HG03575 (cell line): ENCODE results near the gene ANKRD11.
"Not testable (repeated sequence)": the region's sequence is repeated elsewhere in the genome, so short reads cannot be mapped to it uniquely, and the experiment has no call there.

Experiments
- ATAC-seq: cut with Tn5 transposase; IDR thresholded peaks from one replicate; pipeline ENCODE4 v1.9.1; 2021; ENCODE audit not compliant: unreplicated experiment, insufficient number of reproducible peaks, low FRiP score; ENCODE audit errors: extremely low read depth

The ANKRD11 gene

DNA sequence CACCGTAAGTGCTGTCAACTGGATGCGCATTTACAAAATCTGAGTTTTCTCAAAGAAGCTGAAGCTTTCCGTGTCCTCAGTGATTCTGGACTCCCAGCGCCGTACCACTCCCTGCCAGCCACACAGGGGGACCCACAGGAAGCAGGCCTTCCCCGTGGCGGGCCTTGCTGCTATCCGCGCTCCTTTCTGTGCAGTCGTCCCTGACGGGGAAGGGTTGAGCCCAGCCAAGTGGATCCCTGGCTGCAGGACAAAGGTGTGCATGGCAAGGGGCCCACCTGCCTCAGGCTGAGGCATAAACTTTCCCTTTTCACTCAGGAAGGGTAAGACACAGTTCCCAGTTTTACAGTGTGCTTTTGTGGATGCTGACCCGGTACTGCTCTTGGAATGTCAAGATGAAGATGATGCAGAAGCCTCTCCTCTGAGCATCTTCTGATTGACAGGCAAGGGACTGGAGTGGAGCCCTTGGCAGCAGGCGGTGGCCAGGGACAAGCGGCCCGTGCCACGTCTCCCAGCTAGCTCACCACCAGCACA is 93.0 kb downstream of the ANKRD11 start:
- ATAC-seq = no peak

DNA sequence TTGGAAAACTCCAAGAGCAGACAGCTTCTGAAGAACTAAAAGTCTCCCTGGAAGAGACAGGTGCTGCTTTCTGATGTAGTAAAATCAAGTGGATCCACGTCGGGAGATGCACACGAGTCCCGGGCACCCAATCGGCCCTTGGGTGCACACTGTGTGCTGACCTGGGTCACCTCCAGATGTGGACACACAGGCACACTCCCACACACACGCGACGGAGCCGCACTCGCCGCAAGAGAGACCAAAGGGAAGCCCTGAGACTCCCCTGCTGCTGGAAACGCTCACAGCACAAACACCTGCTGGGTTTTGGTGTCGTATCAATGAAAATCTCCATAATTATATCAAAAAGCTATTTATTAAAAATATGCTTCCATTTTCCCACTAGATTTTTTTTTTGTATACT is 94.2 kb downstream of the ANKRD11 start:
- ATAC-seq = no peak

DNA sequence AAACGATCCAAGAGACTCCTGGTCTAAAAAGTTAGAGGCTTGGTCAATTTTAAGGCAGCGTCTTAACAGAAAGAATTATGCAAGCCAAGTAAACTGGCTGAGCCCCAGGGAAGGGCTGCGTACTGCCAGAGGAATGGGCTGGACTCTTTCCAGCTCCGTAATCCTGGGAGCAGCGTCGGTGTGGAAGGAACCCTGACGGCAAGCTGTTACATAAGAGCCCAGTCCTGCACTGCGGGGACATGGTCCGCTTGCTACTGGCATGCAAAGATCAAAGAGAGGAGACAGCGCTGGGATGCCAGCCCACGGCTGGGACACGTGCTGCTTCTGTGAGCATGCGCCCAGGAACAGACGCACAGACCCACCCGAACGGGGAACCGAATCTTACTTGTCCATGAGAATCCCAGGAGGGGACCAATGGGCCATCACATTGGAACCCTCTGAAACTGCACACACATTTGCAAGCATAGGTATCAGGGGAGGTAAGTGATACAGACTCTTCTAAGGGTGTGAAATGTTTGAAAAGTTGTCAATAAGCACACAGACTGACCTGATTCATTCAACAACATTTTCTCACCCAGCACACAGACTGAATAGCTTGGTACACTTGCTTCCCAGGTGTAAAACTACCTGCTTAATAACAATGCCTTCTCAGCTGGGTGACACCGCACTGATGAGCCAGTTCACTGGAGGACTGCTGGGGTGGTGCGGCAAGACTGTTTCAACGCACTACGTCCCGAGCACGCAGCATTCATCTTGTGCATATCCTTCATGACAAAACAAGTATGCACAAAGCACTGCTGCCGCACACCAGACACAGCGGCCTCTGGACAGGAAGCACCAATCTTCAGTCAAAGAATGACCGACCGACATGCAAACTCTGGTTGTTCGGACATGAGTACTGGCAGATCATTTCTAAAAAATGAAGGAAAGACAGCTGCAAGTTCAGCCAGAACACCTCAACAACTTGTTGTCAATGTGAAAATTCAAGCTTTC is 94.9 kb downstream of the ANKRD11 start:
- no peak for ATAC-seq

DNA sequence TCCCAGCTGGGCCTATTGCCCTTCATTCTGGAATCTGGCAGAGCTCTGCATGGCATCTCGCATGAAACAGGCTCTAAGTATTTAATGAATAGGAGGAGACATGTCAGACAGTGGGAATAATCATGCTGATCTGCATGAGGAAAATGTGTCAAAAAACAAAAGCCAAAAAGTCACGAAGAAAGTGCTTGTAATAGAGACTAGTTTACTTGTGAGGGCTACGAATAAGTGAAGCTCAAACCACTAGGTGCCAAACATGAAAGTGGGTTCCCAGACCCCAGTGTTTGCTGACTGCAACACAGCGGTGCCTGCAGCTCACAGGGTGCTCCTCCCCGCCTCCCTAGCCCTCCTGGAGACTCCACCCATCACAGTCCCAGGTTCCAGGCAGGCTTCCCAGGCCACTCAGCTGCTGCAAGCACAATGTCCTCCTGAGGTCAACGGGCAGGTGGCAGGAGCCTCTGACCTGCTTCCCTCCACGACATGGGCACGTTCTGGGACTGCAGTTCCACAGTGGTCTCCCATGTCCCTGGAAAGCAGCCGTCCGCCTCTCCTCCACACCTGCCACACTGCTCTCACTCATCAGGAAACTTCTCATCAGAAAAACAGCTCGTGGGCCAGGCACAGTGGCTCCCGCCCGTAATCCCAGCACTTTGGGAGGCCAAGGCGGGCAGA is 96.5 kb downstream of the ANKRD11 start:
- no peak for ATAC-seq

DNA sequence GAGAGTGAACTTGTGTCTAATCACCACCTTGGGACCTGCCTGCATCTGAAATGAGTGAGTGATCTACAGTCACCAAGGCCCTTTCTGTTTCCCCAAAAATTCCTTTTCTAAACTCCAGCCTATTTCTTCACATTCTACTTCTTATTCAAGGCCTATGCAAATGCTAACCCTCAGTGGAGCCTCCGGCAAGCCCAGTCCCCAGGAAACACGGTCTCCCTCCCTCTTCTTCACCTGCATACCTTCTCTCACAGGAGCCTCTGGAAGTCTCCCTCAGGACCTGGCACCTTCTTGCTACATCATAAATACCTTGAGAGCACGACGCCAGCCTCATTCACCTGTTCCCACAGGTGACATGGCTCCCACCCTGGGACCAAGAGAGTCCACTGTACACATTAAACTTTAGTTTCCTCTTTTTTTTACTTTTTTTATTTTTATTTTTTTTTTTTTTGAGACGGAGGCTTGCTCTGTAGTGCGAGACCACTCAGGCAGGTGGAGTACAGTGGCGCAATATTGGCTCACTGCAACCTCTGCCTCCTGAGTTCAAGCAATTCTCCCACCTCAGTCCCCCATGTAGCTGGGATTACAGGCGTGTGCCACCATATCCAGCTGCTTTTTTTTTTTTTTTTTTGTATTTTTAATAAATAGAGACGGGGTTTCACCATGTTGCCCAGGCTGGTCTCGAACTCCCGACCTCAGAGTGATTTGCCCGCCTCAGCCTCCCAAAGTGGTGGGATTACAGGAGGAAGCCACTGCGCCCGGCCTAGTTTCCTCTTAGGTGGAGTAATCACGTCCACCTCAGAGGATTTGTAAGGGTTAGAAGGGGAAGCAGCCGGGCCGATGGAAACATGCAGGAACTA is 97.3 kb downstream of the ANKRD11 start:
- ATAC-seq = no peak

DNA sequence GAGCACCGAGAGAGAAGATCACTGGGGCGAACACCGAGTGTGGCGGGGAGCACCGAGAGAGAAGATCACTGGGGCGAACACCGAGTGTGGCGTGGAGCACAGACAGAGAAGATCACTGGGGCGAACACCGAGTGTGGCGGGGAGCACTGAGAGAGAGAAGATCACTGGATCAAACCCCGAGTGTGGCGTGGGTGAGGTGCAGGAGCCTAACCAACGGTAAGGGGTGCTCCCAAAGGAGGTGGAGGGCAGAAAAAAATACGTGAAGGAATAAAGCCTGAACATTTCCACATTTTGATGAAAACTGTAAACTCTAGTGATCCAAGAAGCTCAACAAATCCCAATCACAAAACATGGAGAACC is 100.2 kb downstream of the ANKRD11 start:
- not testable (repeated sequence) for ATAC-seq

DNA sequence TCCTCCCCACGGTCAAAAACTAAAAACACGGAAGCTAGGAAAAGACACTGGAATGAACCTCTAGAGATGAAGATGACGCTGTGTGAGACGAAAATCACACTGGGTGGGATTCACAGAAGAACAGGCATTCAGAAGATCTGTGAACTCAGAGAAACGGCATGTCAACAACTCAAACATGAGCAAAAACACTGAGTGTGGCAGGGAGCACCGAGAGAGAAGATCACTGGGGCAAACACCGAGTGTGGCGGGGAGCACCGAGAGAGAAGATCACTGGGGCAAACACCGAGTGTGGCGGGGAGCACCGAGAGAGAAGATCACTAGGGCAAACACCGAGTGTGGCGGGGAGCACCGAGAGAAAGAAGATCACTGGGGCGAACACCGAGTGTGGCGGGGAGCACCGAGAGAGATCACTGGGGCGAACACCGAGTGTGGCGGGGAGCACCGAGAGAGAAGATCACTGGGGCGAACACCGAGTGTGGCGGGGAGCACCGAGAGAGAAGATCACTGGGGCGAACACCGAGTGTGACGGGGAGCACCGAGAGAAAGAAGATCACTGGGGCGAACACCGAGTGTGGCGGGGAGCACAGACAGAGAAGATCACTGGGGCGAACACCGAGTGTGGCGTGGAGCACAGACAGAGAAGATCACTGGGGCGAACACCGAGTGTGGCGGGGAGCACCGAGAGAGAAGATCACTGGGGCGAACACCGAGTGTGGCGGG is 100.7 kb downstream of the ANKRD11 start:
- ATAC-seq = not testable (repeated sequence)

DNA sequence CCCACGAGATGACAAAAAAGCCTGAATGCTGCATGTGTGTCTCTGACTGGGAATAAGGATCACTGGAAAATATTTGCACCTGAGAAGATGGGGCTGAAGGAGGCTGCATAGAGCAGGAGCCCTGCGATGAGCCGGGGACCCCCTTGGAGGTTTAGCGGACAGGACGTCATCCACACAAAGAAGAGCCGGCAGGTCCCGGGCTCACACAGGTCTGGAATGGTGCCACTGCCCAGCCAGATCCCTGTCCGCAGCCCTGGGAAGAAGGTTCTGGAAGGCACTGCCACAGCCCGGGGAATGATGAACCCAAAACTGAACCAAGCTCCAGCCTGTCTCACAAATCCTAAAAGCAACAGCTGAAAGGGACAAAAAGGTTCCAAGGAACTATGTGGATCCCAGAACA is 101.8 kb downstream of the ANKRD11 start:
- no peak for ATAC-seq

DNA sequence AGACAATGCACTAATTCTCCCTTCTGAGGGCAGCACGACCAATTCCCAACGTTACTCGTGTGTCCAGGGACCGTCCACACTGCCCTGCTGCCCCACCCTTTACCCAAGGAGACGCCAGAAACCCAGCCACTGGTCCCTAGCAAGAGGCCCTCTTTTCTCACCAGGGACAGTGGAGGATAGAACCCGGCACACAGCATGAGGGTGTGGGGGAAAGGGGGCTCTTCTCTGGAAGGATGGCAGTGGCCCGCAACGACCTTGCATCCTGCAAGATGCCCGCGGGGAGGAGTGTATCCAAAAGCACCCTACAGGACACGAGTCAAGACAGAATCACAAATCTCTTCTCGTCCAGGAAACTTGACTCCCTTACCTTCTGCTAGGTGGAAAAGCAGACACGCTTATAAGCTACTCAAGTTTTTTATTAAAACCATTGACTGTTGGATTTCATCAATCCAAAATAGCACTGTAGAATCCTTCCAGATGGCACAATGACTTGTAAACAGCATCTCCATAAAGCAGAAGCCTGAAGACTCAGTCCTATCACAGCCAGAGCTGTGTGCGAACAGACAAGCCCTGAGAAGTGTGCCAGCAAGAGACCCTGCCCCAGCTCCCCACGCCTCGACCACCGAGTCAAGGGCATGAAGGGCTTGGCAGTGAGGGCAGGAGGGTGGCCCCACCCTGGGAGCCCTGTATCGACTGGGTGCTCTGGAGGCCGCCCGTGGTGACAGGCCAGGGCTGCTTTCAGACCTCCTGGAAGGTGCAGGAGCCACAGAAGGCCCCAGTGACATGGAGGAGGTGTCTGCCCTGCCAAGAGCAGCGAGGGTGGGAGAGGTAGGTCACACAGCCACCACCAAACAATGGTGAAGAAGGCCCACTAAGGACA is 103.8 kb downstream of the ANKRD11 start:
- no peak for ATAC-seq

DNA sequence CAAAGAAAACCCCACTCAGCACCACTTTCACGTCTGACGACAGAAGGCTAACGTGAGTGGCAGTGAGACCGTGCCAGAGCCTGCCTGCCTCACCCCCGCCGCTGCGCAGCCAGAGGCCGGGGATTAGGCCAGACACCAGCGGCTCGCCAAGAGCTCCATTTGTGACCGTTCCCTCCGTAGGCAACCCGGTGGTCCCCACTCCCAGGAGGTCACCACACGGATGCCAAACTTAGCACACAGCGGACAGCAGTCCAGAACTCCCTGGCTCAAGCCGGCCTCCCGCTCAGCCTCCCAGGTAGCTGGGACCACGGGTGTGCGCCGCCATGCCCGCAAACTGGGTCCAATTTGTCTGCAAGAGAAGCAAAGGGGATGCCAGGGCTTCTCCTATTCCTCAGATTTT is 104.6 kb downstream of the ANKRD11 start:
- ATAC-seq = no peak

DNA sequence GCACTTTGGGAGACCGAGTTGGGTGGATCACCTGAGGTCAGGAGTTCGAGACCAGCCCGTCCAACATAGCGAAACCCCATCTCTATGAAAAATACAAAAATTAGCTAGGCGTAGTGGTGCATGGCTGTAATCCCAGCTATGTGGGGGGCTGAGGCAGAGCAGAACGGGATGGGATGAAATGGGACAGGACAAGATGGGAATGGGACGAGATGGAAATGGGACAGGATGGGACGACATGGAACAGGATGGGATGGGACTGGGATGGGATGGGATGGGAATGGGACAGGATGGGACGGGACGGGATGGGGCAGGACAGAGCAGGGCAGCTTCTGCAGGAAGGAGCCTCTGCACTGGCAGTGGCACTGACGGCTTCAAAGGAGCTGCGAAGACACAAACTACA is 106.1 kb downstream of the ANKRD11 start:
- ATAC-seq = no peak

DNA sequence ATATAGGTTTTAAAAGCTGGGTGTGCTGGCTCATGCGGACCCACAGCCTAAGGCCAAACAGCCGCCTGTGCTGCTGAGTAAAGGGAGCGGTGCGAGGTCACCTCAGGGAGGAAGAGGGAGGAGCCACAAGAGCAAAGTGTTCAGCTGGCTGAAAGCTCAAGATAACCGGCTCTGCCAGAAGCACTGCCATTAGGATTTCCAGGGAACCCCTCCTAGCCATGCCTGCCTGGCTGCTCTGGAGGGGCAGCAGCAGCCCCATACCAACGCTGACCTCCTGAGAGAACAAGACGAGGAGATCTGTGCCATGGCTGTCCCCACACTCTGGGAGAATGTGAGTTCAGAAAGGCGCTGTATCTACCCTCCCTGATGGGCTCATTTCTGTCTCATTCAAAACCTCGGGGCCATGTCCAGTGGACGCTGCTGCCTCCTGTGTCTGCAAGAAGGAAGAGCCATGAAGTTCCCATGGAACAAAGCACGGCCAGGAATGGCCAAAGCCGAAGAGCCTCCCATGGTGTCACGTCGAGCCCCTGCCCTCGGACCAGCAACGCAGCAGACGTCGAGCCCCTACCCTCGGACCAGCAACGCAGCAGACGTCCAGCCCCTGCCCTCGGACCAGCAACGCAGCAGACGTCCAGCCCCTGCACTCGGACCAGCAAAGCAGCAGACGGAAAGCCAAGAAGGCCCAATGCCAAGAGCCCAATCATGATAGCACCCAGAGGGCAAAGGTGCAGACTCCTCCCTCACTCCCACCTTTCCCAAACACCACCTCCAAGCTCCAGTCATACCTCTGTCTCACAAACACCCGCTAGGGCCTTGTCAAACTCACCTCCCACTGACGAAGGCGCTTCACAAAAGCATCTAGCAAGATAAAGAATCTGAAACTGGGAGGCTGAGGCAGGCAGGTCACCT is 107.0 kb downstream of the ANKRD11 start:
- ATAC-seq = no peak

DNA sequence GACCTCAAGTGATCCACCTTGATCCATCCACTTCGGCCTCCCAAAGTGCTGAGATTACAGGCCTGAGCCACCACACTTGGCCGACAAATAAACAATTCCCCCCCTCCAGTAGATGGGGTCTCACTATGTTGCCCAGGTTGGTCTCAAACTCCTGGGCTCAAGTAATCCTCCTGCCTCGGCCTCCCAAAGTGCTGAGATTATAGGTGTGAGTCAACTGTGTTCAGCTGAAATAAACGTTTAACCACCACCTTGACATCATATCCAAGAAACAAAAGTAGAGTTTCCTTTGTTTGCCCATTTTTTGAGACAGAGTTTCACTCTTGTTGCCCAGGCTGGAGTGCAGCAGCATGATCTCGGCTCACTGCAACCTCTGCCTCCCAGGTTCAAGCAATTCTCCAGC is 107.8 kb downstream of the ANKRD11 start:
- not testable (repeated sequence) for ATAC-seq

DNA sequence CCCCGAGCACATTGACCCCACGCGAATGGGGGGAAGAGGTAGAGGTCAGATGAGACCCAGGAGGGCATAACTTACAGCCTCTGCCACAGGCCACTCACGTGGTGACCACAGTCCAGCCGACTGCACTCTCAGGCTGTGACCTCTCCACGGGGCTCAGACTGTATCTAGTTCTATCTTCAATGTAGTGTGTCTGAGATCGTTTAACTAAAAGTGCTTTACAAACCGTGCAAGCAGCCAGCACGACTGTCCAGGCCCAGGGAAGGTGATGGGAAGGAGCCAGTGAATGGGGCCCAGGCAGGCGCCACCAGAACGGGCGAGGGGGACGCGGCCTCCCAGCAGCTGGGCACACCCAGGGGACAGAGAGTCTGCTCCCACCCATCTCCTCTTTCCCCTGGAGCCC is 108.6 kb downstream of the ANKRD11 start:
- no peak for ATAC-seq

DNA sequence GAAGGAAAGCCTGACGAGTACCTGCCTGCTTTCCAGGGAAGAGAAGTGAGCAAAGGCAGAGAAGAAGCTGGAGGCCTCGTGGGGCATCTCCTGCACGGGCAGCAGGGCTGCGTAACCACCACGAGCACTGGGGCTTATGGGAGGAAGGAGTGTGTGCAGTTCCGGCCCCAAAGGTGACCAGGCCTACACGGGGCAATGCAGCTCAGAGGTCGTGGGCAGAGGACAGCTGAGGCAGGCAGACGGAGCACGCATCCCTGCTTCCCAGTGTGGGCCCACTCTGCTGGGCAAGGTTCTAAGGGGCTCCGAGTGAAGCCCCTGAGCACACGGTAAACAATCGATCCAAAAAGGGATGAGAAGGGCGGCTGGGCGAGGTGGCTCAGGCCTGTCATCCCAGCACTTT is 109.7 kb downstream of the ANKRD11 start:
- ATAC-seq = no peak

DNA sequence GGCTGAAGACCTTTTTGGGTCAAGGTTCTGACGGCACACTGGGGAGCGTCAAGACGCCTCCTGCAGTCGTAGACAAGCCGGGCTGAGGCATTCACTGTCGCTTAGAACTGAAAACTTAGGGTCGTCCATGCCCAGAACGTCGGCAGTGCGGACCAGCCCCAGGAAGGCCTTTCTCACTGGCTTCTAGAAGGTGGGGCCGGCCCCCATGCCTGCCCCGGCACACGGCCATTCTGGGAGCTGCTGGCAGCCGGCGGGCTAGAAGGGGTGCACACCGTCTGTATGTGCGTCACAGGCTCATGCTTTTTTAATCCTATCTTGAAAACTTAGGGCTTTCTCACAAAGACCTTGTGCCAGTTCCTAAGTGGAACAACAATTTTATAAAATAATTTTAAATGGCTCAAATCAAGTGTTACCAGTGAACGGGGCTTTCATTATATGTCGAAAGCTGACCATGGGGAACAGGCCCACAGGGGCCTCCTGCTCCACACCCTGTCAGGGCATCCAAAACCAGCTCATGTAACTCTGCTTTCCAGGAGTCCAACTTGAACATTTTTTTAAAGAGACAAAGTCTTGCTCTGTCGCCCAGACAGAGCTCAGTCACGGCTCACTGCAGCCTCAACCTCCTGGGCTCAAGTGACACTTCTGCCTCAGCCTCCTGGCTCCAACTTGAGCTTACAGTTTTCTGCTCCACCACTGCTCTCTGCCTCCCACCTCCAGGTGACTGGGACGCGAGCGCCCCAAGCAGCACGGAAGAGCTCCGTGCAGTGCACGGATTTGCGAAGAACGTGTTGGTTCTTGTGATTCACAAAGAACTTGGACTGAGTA is 111.2 kb downstream of the ANKRD11 start:
- no peak for ATAC-seq
